GM23338 (cell line): ENCODE measurements around the gene MYRF. TPM values are rescaled to one million over a fixed set of nuclear protein-coding genes. Genes with fewer than 3 reads are reported as not detected.

ENCODE experiments used
- ATAC-seq: fragments of 200-7000 bp; cut with Tn5 transposase; 3 replicates; pipeline ENCODE4 v1.9.1; 2020
- DNase-seq: peaks from one replicate; pipeline ENCODE4 v3.0.0-alpha.2; 2015; ENCODE audit warnings: low spot score
- H2AFZ ChIP-seq: fragments of 200-600 bp; sonication (generic); 2 replicates; pipeline ENCODE4 v1.8.0; 2016; ENCODE audit warnings: antibody characterized with exemption, mild to moderate bottlenecking, moderate library complexity
- H3F3A ChIP-seq: fragments of 200-600 bp; sonication (generic); replicated peaks from 2 replicates; pipeline ENCODE4 v1.8.0; 2017; ENCODE audit warnings: antibody characterized with exemption, mixed run types, low read depth
- H3K27ac ChIP-seq: fragments of 200-600 bp; sonication (generic); 2 replicates; pipeline ENCODE4 v1.6.1; 2016; ENCODE audit warnings: low read depth
- H3K27me3 ChIP-seq: fragments of 200-600 bp; sonication (generic); 2 replicates; pipeline ENCODE4 v1.8.0; 2016; ENCODE audit warnings: mild to moderate bottlenecking, mixed run types, moderate library complexity; ENCODE audit not compliant: insufficient read depth
- H3K36me3 ChIP-seq: fragments of 200-600 bp; sonication (generic); 2 replicates; pipeline ENCODE4 v1.8.0; 2016; ENCODE audit warnings: mild to moderate bottlenecking; ENCODE audit not compliant: insufficient read depth
- H3K4me1 ChIP-seq: fragments of 200-600 bp; sonication (generic); 2 replicates; pipeline ENCODE4 v1.8.0; 2016; ENCODE audit warnings: mild to moderate bottlenecking, moderate library complexity; ENCODE audit not compliant: insufficient read depth
- H3K4me2 ChIP-seq: fragments of 200-600 bp; sonication (generic); 2 replicates; pipeline ENCODE4 v1.7.1; 2017; ENCODE audit warnings: mixed run types
- H3K4me3 ChIP-seq: fragments of 200-600 bp; sonication (generic); 2 replicates; pipeline ENCODE4 v1.6.1; 2016; ENCODE audit warnings: mixed run types
- H3K79me2 ChIP-seq: fragments of 200-600 bp; sonication (generic); replicated peaks from 2 replicates; pipeline ENCODE4 v1.8.0; 2017; ENCODE audit warnings: mild to moderate bottlenecking; ENCODE audit not compliant: insufficient read depth
- H3K9me2 ChIP-seq: fragments of 200-600 bp; sonication (generic); 2 replicates; pipeline ENCODE4 v1.8.0; 2017; ENCODE audit not compliant: insufficient read depth
- H4K20me1 ChIP-seq: fragments of 200-600 bp; sonication (generic); replicated peaks from 2 replicates; pipeline ENCODE4 v1.8.0; 2017; ENCODE audit warnings: mild to moderate bottlenecking; ENCODE audit not compliant: insufficient read depth
- H3K27ac Mint-ChIP-seq: 2 replicates; pipeline ENCODE4 v1.8.0; 2020; ENCODE audit warnings: inconsistent platforms, mild to moderate bottlenecking, moderate library complexity, mixed read lengths
- H3K27me3 Mint-ChIP-seq: 3 replicates; pipeline ENCODE4 v1.8.0; 2022; ENCODE audit warnings: low read depth, mild to moderate bottlenecking, moderate library complexity, mixed read lengths, inconsistent platforms; ENCODE audit not compliant: insufficient read depth, poor library complexity
- H3K36me3 Mint-ChIP-seq: 3 replicates; pipeline ENCODE4 v1.8.0; 2021; ENCODE audit warnings: low read depth, mild to moderate bottlenecking, inconsistent platforms, moderate library complexity, mixed read lengths
- H3K4me1 Mint-ChIP-seq: 3 replicates; pipeline ENCODE4 v1.8.0; 2020; ENCODE audit warnings: mild to moderate bottlenecking, inconsistent platforms, mixed read lengths
- H3K4me3 Mint-ChIP-seq: 3 replicates; pipeline ENCODE4 v1.8.0; 2021; ENCODE audit warnings: moderate library complexity, mild to moderate bottlenecking, inconsistent platforms, mixed read lengths
- H3K9me3 Mint-ChIP-seq: 3 replicates; pipeline ENCODE4 v1.8.0; 2020; ENCODE audit warnings: moderate library complexity, mild to moderate bottlenecking, inconsistent platforms, mixed read lengths
- CREB1 ChIP-seq: fragments of 250-450 bp; sonication (Bioruptor Pico); IDR thresholded peaks from 2 replicates; pipeline ENCODE4 v1.5.0; 2020; ENCODE audit warnings: low read depth, mild to moderate bottlenecking, moderate library complexity
- EZH2 ChIP-seq: fragments of 200-600 bp; sonication (generic); IDR thresholded peaks from one replicate; pipeline ENCODE4 v1.8.0; 2017; ENCODE audit warnings: antibody characterized with exemption, mild to moderate bottlenecking, low read depth; ENCODE audit not compliant: unreplicated experiment
- EZH2phosphoT487 ChIP-seq: fragments of 200-600 bp; sonication (generic); IDR thresholded peaks from one replicate; pipeline ENCODE4 v1.8.1; 2018; ENCODE audit warnings: antibody characterized with exemption; ENCODE audit not compliant: unreplicated experiment
- JUNB ChIP-seq: IDR thresholded peaks from one replicate; pipeline ENCODE4 v1.6.1; 2016; ENCODE audit warnings: antibody characterized with exemption; ENCODE audit not compliant: unreplicated experiment
- NANOG ChIP-seq: IDR thresholded peaks from 2 replicates; pipeline ENCODE4 v1.6.1; 2016; ENCODE audit warnings: antibody characterized with exemption, borderline replicate concordance
- POLR2AphosphoS5 ChIP-seq: IDR thresholded peaks from 2 replicates; pipeline ENCODE4 v1.6.1; 2016; ENCODE audit warnings: antibody characterized with exemption, low read depth
- STAT1 ChIP-seq: IDR thresholded peaks from one replicate; pipeline ENCODE4 v1.6.1; 2016; ENCODE audit warnings: antibody characterized with exemption; ENCODE audit not compliant: unreplicated experiment
- ZNF114 ChIP-seq: fragments of 250-450 bp; sonication (Bioruptor Pico); IDR thresholded peaks from 2 replicates; pipeline ENCODE4 v1.5.0; 2020; ENCODE audit warnings: mild to moderate bottlenecking, moderate library complexity
- polyA plus RNA-seq: library from polyadenylated mRNA; unstranded; fragments of >200 nt; fragmentation: Nextera tagmentation; extraction: Ambion mirVana; gene quantifications from 2 replicates; pipeline ENCODE4 v1.2.1, GENCODE V29; 2016
- total RNA-seq: library from RNA; depleted of rRNA; stranded (reverse); fragments of >200 nt; shearing (Covaris generic); gene quantifications from 2 replicates; pipeline ENCODE4 v1.2.3, GENCODE V29; 2014
- TF ChIP-seq, protein P1 (sequence below): IDR thresholded peaks from one replicate; pipeline ENCODE4 v1.6.1; 2018; ENCODE audit warnings: antibody characterized with exemption; ENCODE audit not compliant: unreplicated experiment
- TF ChIP-seq, protein P2 (sequence below), 2 experiments: fragments of 200-600 bp in 1 of 2; sonication (generic) in 1 of 2; conservative IDR thresholded peaks; 2 replicates each; pipeline versions ENCODE4 v1.5.1 to v1.6.1; 2016 to 2017; ENCODE audit warnings: antibody characterized with exemption in 2 of 2, low read depth in 2 of 2, mild to moderate bottlenecking in 2 of 2, moderate library complexity in 1 of 2
- TF ChIP-seq, protein P3 (sequence below): IDR thresholded peaks from 2 replicates; pipeline ENCODE4 v1.6.1; 2016; ENCODE audit warnings: antibody characterized with exemption

MYRF gene
- total and polyA plus RNA-seq, 2 experiments from 2014 or later, result 1.9 to 5.5 TPM

DNA sequence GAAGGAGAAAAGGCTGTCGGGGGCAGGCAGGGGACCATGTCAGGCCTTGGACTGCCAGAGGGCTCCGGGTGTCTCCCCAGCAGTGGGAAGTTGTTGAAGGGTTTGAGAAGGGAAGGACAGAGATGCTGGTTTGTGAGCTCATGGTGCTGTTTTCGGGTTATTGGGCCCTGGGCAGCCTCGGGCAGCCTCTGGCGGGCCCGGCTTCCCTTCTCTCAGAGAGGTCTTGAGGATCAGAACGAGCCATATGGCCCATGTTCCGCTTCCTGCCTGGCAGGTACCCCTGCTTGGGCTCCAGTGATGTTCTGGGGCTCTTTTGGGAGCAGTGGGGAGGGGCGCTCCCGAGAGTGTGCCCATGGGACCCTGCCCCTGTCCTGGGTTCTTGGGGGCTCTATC lies 9.8 kb downstream of the MYRF start:
- Mint-ChIP-seq H3K4me1 (peaks cover 22% of the 10 kb centered on the region; the same call in 2 of the 3 replicates), H3K27me3 (peaks cover 14% of the 10 kb centered on the region), H3K36me3 (no peaks in the 10 kb centered on the region), H3K4me3 (no peak overlapping the region), H3K9me3 (no peaks in the 10 kb centered on the region; the same call in 2 of the 3 replicates), H3K27ac (no peak overlapping the region)
- Histone ChIP-seq H3K27ac (no peak overlapping the region), H3K9me2 (no peaks in the 10 kb centered on the region), H2AFZ (no peak overlapping the region), H4K20me1 (no peaks in the 10 kb centered on the region), H3K36me3 (no peaks in the 10 kb centered on the region), H3K79me2 (no peaks in the 10 kb centered on the region), H3K27me3 (no peaks in the 10 kb centered on the region), H3K4me2 (no peak overlapping the region), H3K4me3 (no peak overlapping the region), H3F3A (no peaks in the 10 kb centered on the region), H3K4me1 (peaks cover 15% of the 10 kb centered on the region; the same call in 1 of the 2 replicates)
- no peak for ATAC-seq
- TF ChIP-seq, protein P1, sequence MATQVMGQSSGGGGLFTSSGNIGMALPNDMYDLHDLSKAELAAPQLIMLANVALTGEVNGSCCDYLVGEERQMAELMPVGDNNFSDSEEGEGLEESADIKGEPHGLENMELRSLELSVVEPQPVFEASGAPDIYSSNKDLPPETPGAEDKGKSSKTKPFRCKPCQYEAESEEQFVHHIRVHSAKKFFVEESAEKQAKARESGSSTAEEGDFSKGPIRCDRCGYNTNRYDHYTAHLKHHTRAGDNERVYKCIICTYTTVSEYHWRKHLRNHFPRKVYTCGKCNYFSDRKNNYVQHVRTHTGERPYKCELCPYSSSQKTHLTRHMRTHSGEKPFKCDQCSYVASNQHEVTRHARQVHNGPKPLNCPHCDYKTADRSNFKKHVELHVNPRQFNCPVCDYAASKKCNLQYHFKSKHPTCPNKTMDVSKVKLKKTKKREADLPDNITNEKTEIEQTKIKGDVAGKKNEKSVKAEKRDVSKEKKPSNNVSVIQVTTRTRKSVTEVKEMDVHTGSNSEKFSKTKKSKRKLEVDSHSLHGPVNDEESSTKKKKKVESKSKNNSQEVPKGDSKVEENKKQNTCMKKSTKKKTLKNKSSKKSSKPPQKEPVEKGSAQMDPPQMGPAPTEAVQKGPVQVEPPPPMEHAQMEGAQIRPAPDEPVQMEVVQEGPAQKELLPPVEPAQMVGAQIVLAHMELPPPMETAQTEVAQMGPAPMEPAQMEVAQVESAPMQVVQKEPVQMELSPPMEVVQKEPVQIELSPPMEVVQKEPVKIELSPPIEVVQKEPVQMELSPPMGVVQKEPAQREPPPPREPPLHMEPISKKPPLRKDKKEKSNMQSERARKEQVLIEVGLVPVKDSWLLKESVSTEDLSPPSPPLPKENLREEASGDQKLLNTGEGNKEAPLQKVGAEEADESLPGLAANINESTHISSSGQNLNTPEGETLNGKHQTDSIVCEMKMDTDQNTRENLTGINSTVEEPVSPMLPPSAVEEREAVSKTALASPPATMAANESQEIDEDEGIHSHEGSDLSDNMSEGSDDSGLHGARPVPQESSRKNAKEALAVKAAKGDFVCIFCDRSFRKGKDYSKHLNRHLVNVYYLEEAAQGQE, result no peak
- TF ChIP-seq NANOG (no peak), EZH2phosphoT487 (no peak)
- TF ChIP-seq, protein P2, sequence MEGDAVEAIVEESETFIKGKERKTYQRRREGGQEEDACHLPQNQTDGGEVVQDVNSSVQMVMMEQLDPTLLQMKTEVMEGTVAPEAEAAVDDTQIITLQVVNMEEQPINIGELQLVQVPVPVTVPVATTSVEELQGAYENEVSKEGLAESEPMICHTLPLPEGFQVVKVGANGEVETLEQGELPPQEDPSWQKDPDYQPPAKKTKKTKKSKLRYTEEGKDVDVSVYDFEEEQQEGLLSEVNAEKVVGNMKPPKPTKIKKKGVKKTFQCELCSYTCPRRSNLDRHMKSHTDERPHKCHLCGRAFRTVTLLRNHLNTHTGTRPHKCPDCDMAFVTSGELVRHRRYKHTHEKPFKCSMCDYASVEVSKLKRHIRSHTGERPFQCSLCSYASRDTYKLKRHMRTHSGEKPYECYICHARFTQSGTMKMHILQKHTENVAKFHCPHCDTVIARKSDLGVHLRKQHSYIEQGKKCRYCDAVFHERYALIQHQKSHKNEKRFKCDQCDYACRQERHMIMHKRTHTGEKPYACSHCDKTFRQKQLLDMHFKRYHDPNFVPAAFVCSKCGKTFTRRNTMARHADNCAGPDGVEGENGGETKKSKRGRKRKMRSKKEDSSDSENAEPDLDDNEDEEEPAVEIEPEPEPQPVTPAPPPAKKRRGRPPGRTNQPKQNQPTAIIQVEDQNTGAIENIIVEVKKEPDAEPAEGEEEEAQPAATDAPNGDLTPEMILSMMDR (conservative IDR thresholded peaks at IDR 0.05; ENCODE audit: low read depth in 2 of 2), result no peak
- no peak for DNase-seq

DNA sequence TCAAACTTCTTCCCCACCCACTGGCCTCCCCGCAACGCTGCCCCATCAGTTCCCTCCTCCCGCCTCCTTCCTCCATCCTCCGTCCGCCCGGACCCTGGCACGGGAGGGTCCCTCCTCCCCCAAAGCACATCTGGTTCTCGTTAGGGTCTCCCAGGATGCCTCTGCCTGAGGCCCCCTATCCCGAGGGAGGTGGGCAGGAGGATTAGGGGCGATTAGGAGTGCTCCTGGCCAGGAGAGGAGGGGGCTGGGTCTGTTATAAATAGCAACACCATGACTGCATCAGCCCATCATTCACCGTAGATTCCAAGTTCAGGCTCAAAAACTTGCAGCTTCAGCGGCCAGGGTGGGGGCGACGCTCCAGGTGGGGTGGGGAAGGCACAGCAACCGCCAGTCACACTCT lies 10.4 kb downstream of the MYRF start:
- no peaks in the 10 kb centered on the region; the same call in 2 of the 3 replicates for H3K9me3 Mint-ChIP-seq
- Histone ChIP-seq H4K20me1 (no peaks in the 10 kb centered on the region), H3F3A (no peaks in the 10 kb centered on the region), H3K9me2 (no peaks in the 10 kb centered on the region), H3K4me1 (peaks cover 15% of the 10 kb centered on the region; the same call in 1 of the 2 replicates), H3K4me2 (no peak overlapping the region), H3K27me3 (no peaks in the 10 kb centered on the region), H3K27ac (no peak overlapping the region), H3K4me3 (no peak overlapping the region), H3K79me2 (no peaks in the 10 kb centered on the region), H3K36me3 (no peaks in the 10 kb centered on the region), H2AFZ (no peak overlapping the region)
- peaks cover 21% of the 10 kb centered on the region; the same call in 2 of the 3 replicates for H3K4me1 Mint-ChIP-seq
- H3K36me3 Mint-ChIP-seq, result no peaks in the 10 kb centered on the region
- H3K4me3 Mint-ChIP-seq, result no peak overlapping the region
- ATAC-seq, result no peak
- H3K27ac Mint-ChIP-seq, result no peak overlapping the region
- DNase-seq, result no peak
- peaks cover 13% of the 10 kb centered on the region for H3K27me3 Mint-ChIP-seq
- TF ChIP-seq EZH2 (no peak), NANOG (no peak), EZH2phosphoT487 (no peak), POLR2AphosphoS5 (no peak), STAT1 (no peak), JUNB (no peak), CREB1 (CRISPR knock-in tag) (no peak), ZNF114 (no peak)
- TF ChIP-seq, protein P2 (conservative IDR thresholded peaks at IDR 0.05; ENCODE audit: low read depth in 2 of 2), result no peak
- TF ChIP-seq, protein P3, sequence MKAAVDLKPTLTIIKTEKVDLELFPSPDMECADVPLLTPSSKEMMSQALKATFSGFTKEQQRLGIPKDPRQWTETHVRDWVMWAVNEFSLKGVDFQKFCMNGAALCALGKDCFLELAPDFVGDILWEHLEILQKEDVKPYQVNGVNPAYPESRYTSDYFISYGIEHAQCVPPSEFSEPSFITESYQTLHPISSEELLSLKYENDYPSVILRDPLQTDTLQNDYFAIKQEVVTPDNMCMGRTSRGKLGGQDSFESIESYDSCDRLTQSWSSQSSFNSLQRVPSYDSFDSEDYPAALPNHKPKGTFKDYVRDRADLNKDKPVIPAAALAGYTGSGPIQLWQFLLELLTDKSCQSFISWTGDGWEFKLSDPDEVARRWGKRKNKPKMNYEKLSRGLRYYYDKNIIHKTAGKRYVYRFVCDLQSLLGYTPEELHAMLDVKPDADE, result no peak
- TF ChIP-seq, protein P1, result no peak
